ENCODE measurements around the gene OR6S1. TPM values are rescaled to one million over a fixed set of nuclear protein-coding genes. Genes with fewer than 3 reads are reported as not detected.
"Not testable (repeated sequence)": the region's sequence is repeated elsewhere in the genome, so short reads cannot be mapped to it uniquely, and the experiment has no call there.

OR6S1 gene
- total RNA-seq, 1 donor, result not detected

DNA sequence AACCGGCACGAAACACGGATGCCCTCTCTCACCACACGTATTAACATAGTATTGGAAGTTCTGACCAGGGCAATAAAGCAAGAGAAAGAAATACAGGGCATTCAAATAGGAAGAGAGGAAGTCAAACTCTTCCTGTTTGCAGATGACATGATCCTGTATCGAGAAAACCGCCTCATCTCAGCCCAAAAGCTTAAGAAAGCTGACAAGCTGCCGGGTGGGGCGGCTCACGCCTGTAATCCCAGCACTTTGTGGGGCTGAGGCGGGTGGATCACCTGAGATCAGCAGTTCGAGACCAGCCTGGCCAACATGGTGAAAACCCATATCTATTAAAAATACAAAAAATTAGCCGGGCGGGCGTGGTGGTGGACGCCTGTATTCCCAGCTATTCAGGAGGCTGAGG, 17.7 kb downstream of the OR6S1 start:
- Histone ChIP-seq H3K9me3 (ENCODE audit: low read depth, low read length) (no peaks in the 10 kb centered on the region), H3K4me2 (ENCODE audit: insufficient read depth, low read length) (no peak overlapping the region), H3K36me3 (ENCODE audit: insufficient read depth, low read length) (no peaks in the 10 kb centered on the region), H3K27ac (ENCODE audit: low read depth, low read length) (no peak overlapping the region), H3K4me1 (ENCODE audit: insufficient read depth, low read length) (peaks cover 29% of the 10 kb centered on the region), H3K4me3 (ENCODE audit: insufficient read depth, low read length) (no peak overlapping the region), H3K79me2 (ENCODE audit: insufficient read depth, low read length) (no peaks in the 10 kb centered on the region), H4K20me1 (ENCODE audit: insufficient read depth, low read length) (no peaks in the 10 kb centered on the region), H3K27me3 (ENCODE audit: insufficient read depth, low read length) (peaks cover 15% of the 10 kb centered on the region), H2AFZ (ENCODE audit: low read length) (no peak overlapping the region)
- DNase-seq (ENCODE audit: insufficient read length, low spot score, missing footprints), result no peak
- TF ChIP-seq, protein P1, sequence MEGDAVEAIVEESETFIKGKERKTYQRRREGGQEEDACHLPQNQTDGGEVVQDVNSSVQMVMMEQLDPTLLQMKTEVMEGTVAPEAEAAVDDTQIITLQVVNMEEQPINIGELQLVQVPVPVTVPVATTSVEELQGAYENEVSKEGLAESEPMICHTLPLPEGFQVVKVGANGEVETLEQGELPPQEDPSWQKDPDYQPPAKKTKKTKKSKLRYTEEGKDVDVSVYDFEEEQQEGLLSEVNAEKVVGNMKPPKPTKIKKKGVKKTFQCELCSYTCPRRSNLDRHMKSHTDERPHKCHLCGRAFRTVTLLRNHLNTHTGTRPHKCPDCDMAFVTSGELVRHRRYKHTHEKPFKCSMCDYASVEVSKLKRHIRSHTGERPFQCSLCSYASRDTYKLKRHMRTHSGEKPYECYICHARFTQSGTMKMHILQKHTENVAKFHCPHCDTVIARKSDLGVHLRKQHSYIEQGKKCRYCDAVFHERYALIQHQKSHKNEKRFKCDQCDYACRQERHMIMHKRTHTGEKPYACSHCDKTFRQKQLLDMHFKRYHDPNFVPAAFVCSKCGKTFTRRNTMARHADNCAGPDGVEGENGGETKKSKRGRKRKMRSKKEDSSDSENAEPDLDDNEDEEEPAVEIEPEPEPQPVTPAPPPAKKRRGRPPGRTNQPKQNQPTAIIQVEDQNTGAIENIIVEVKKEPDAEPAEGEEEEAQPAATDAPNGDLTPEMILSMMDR (IDR thresholded peaks at IDR 0.05; ENCODE audit: extremely low read depth, low read depth, low read length), result no peak

DNA sequence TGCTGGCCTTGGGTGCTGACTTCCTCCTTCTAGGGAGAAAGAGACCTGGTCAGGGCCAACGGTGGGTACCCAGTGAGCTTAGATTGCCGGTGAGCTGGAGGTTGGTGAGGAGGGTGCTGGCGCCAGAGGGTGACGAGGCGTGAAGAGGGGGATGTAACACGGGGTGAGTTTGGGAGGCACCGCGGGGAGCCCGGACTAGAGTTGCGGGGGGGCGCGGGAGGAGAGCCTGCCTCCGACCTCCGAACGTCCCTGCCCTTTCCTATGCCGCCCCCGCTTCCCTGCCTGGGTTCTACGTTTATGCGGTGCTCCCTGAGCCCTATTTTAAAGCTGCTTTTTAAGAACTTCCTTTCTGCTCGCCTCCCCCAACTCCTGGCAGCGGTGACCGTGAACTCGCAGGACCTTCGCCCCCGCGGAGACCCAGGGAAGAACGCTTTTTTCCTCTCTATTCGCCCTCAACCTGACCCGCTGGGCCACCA, 18.6 kb downstream of the OR6S1 start:
- TF ChIP-seq, protein P1 (IDR thresholded peaks at IDR 0.05; ENCODE audit: extremely low read depth, low read depth, low read length), result no peak
- peaks cover 5% of the 10 kb centered on the region for H3K27me3 ChIP-seq (ENCODE audit: insufficient read depth, low read length)
- H3K4me1 ChIP-seq (ENCODE audit: insufficient read depth, low read length), result peaks cover 25% of the 10 kb centered on the region
- H3K4me3 ChIP-seq (ENCODE audit: insufficient read depth, low read length), result peak overlapping the region; percentile 16
- DNase-seq (ENCODE audit: insufficient read length, low spot score, missing footprints), result no peak
- H4K20me1 ChIP-seq (ENCODE audit: insufficient read depth, low read length), result no peaks in the 10 kb centered on the region
- H3K9me3 ChIP-seq (ENCODE audit: low read depth, low read length), result no peaks in the 10 kb centered on the region
- H3K27ac ChIP-seq (ENCODE audit: low read depth, low read length), result no peak overlapping the region
- no peak overlapping the region for H2AFZ ChIP-seq (ENCODE audit: low read length)
- H3K36me3 ChIP-seq (ENCODE audit: insufficient read depth, low read length), result no peaks in the 10 kb centered on the region
- no peaks in the 10 kb centered on the region for H3K79me2 ChIP-seq (ENCODE audit: insufficient read depth, low read length)
- peak overlapping the region; percentile 44 for H3K4me2 ChIP-seq (ENCODE audit: insufficient read depth, low read length)

DNA sequence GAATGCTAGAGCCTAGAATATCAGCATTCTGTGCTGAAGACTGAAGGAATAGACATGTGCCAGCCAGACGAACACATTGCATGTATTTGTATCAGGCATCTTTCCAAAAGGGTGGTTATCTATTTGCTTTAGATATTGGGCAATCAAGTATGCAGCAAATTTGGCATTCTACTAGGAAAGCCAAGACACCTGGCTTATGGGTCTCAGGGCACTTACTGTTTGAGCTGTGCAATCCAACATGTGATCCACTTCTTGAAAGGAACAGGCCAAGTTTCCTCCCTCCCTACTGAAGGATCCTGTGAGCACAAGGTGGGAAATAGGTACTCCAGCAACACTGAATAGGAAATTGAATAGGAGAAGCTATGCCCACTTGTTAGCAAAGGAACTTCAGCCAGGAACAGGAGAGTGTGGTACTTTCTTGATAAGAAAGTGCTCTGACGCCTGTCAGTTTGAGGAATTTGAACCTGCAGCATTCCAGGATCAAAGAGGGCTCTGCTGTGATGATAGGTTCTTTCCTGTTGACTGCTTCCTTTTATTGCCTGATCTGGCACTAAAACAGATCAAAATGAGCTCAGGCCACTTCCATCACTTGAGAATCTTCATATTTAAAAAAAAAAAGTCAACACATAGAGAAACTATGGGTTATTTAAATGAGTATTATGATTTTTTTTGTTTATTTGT, 20.6 kb downstream of the OR6S1 start:
- TF ChIP-seq, protein P1 (IDR thresholded peaks at IDR 0.05; ENCODE audit: extremely low read depth, low read depth, low read length), result no peak
- no peaks in the 10 kb centered on the region for H4K20me1 ChIP-seq (ENCODE audit: insufficient read depth, low read length)
- H3K27ac ChIP-seq (ENCODE audit: low read depth, low read length), result no peak overlapping the region
- H3K4me3 ChIP-seq (ENCODE audit: insufficient read depth, low read length), result no peak overlapping the region
- H3K9me3 ChIP-seq (ENCODE audit: low read depth, low read length), result no peaks in the 10 kb centered on the region
- no peaks in the 10 kb centered on the region for H3K79me2 ChIP-seq (ENCODE audit: insufficient read depth, low read length)
- H3K27me3 ChIP-seq (ENCODE audit: insufficient read depth, low read length), result peaks cover 2% of the 10 kb centered on the region
- no peak overlapping the region for H2AFZ ChIP-seq (ENCODE audit: low read length)
- H3K36me3 ChIP-seq (ENCODE audit: insufficient read depth, low read length), result no peaks in the 10 kb centered on the region
- H3K4me1 ChIP-seq (ENCODE audit: insufficient read depth, low read length), result peaks cover 16% of the 10 kb centered on the region
- no peak overlapping the region for H3K4me2 ChIP-seq (ENCODE audit: insufficient read depth, low read length)
- no peak for DNase-seq (ENCODE audit: insufficient read length, low spot score, missing footprints)

DNA sequence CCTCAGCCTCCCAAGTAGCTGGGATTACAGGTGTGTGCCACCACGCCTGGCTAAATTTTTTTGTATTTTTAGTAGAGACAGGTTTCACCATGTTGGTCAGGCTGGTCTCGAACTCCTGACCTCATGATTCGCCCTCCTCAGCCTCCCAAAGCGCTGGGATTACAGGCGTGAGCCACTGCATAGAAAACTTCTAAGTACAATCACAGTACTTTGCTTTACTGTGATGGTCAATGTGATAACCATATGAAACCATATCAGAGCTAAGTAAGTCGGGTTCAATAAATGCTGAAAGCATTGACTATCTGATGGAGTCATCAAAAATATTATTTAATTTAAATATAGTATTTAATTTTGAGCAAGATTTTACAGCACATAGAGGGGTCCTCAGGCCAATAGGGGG, 21.8 kb downstream of the OR6S1 start:
- not testable (repeated sequence) for H3K79me2 ChIP-seq (ENCODE audit: insufficient read depth, low read length); H3K27me3 ChIP-seq (ENCODE audit: insufficient read depth, low read length); H3K36me3 ChIP-seq (ENCODE audit: insufficient read depth, low read length); H3K27ac ChIP-seq (ENCODE audit: low read depth, low read length); H3K4me3 ChIP-seq (ENCODE audit: insufficient read depth, low read length); H2AFZ ChIP-seq (ENCODE audit: low read length); H4K20me1 ChIP-seq (ENCODE audit: insufficient read depth, low read length); DNase-seq (ENCODE audit: insufficient read length, low spot score, missing footprints); H3K4me2 ChIP-seq (ENCODE audit: insufficient read depth, low read length); H3K9me3 ChIP-seq (ENCODE audit: low read depth, low read length)
- H3K4me1 ChIP-seq (ENCODE audit: insufficient read depth, low read length), result peaks cover 15% of the 10 kb centered on the region

Measured in osteoblast (primary cell).